ENCODE results near the gene GRM8.

The GRM8 gene

DNA sequence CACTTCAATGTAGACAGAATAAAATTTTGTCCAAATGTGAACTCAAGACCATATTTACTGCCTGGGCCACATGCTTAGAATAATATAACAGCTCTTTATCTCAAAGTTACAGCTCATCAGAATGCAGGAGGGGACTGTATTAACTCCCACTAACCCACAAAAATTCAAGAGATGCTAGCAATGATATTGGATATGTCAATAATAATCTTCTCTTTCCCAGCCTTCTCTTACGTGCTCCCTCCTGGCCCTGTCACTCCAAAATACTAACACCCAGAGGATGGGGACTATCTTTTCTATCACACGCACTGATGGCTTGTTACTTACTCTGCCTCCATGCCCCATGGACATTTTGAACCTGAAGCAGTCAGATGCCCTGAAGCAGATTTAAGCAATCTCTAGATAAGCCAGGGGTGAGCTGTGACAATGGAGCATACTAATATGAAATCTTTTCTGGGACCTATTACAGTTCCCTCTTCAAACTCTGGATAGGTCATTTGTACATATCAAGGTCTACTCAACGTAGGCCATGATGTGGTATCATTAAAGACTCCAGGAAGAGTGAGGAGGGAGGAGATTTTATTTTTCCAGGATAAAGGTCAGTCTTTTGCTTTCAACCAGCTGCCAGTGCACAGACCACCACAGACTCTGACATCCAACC is 803.0 kb downstream of the GRM8 start:
- no peak overlapping the region for H3K4me3 ChIP-seq (ENCODE audit: low read depth, low read length)

DNA sequence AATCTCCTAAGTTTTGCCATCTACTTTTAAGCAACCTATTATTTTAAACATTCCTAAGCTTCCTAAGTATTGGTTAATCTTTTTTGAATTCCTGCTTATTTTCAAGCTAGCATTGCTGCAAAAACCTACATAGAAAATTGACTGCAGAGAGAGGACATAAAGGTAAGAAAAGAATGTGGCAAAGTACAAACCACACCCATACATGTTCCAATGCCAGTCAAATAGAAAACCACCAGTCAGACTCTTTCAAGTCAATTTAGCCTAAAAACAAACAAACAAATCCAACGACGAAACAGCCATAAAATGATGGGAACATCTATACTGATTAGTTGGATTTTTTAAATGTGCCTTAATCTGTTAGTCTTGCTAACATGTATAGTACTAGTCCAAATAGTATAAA is 804.8 kb downstream of the GRM8 start:
- H3K4me3 ChIP-seq (ENCODE audit: low read depth, low read length) = no peak overlapping the region
- TF ChIP-seq, protein P1, sequence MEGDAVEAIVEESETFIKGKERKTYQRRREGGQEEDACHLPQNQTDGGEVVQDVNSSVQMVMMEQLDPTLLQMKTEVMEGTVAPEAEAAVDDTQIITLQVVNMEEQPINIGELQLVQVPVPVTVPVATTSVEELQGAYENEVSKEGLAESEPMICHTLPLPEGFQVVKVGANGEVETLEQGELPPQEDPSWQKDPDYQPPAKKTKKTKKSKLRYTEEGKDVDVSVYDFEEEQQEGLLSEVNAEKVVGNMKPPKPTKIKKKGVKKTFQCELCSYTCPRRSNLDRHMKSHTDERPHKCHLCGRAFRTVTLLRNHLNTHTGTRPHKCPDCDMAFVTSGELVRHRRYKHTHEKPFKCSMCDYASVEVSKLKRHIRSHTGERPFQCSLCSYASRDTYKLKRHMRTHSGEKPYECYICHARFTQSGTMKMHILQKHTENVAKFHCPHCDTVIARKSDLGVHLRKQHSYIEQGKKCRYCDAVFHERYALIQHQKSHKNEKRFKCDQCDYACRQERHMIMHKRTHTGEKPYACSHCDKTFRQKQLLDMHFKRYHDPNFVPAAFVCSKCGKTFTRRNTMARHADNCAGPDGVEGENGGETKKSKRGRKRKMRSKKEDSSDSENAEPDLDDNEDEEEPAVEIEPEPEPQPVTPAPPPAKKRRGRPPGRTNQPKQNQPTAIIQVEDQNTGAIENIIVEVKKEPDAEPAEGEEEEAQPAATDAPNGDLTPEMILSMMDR (IDR thresholded peaks at IDR 0.05; ENCODE audit: low read depth, low read length) = no peak

More for the DNA sequence above, 803.0 kb downstream of the GRM8 start:
- TF ChIP-seq, protein P1 (IDR thresholded peaks at IDR 0.05; ENCODE audit: low read depth, low read length) = no peak

DNA sequence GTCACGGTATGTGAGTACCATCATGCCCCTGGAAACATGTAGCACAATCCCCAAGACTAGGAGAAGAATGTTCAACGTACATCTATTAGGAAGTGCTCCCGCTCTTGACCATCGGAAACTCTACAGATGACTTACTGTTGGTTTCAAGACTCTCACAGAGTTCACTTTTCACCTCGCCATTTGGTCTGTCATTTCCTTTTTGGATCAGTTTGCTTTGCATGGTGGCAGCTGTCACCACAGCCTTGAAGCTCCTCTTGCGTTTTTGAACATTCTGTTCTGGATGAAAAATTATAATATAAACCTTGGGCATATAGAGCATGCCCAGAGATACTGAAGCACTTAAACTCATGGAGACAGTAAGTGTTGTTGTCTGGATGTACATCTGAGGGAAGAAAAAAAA is 806.8 kb downstream of the GRM8 start:
- TF ChIP-seq, protein P1 (IDR thresholded peaks at IDR 0.05; ENCODE audit: low read depth, low read length) = no peak
- no peak overlapping the region for H3K4me3 ChIP-seq (ENCODE audit: low read depth, low read length)

DNA sequence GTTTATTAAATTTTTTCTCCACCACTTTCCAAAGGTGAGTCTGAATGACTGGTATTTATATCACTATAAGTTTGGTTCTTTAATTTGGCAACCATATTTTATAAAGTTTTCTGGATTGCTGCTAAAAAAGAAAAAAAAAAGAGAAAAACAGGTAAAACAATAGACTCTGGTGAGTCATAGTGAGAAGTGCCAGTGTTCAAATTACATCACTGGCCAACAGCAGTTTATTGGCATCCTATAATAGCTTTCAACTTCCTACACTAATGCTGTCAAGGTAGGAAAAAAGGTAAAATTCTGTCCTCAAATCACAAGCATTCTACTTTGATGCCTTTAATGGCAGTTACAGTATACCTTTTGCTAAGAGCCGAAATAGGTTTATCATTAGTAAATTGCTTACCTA is 808.8 kb downstream of the GRM8 start:
- H3K4me3 ChIP-seq (ENCODE audit: low read depth, low read length) = no peak overlapping the region
- TF ChIP-seq, protein P1 (IDR thresholded peaks at IDR 0.05; ENCODE audit: low read depth, low read length) = no peak

DNA sequence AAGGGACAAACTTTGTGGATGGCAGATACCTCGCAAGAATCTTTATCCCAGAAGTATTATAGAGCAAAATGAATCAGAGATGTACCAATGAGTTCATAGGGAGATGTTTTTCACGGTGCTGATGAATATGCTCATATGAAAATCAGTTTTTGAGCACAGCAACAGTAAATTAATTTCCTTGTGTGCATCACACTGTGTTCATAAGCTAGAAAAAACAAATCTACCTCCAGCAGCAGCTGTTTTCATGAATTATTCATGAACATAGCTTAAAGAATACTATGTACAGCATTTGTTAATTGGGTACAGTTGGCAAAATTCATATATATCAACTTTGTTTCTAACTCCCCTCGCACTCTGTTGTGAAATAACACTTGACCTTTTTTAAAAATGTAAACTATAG is 809.8 kb downstream of the GRM8 start:
- TF ChIP-seq, protein P1 (IDR thresholded peaks at IDR 0.05; ENCODE audit: low read depth, low read length) = no peak
- H3K4me3 ChIP-seq (ENCODE audit: low read depth, low read length) = no peak overlapping the region

DNA sequence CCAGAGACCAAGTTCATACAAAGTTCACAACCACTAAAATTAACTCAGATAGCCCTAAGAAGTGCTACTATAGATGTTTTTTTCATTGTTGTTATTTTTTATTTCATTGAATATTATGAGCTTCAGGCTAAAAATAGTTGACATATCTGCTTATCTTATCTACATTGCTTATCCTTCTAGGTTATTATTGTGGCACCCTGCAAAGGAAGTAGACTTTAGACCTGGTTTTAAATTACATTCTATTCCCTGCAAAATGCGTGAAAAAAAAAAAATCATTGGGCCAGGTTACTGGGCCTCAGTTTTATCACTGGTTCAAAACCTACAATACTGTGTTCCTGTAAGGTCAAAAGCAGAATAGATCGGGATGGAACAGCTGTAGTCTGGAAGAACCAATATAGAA is 811.0 kb downstream of the GRM8 start:
- TF ChIP-seq, protein P1 (IDR thresholded peaks at IDR 0.05; ENCODE audit: low read depth, low read length) = no peak
- H3K4me3 ChIP-seq (ENCODE audit: low read depth, low read length) = no peak overlapping the region

DNA sequence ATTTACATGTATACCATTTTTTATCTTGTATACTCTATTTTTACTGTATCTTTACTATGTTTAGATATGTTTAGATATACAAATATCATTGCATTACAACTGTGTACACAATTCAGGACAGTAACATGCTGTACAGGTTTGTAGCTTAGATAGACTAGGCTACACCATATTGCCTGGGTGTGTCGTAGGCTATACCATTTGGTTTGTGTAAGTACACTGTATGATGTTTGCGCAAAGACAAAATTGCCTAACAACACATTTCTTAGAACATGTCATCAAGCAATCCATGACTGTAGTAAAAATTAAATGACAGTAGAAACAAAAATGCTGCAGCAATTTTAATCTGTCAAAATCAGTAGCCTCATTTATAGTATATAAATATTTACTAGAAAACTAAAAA is 812.2 kb downstream of the GRM8 start:
- H3K4me3 ChIP-seq (ENCODE audit: low read depth, low read length) = no peak overlapping the region
- TF ChIP-seq, protein P1 (IDR thresholded peaks at IDR 0.05; ENCODE audit: low read depth, low read length) = no peak
